Hippocampal formation (tissue), 2 donors: ENCODE data around the gene LRRC46.

Experiments
- DNase-seq, 2 donors: peaks; one replicate each; lab custom pipeline; 2025; lab: John Stamatoyannopoulos, UW

Gene LRRC46

GRCh38 chr17:47851764-47852112, 20.3 kb downstream of the LRRC46 start:
- no peak for DNase-seq

GRCh38 chr17:47852113-47852949, 20.9 kb downstream of the LRRC46 start:
- DNase-seq: no peak

- DNase-seq: no peak
Observed at GRCh38 chr17:47853616-47854015, 22.1 kb downstream of the LRRC46 start.

- DNase-seq: no peak
Observed at GRCh38 chr17:47855737-47856136, 24.3 kb downstream of the LRRC46 start.

- DNase-seq: no peak
Observed at GRCh38 chr17:47856830-47857229, 25.4 kb downstream of the LRRC46 start.

GRCh38 chr17:47857551-47858455, 26.3 kb downstream of the LRRC46 start:
- no peak for DNase-seq

GRCh38 chr17:47860386-47860785, 28.9 kb downstream of the LRRC46 start:
- DNase-seq: no peak

GRCh38 chr17:47862621-47863440, 31.4 kb downstream of the LRRC46 start:
- no peak for DNase-seq

- DNase-seq: no peak
Observed at GRCh38 chr17:47864791-47865216, 33.3 kb downstream of the LRRC46 start.

GRCh38 chr17:47866941-47867340, 35.5 kb downstream of the LRRC46 start:
- DNase-seq: no peak

- no peak for DNase-seq
Observed at GRCh38 chr17:47867813-47868533, 36.5 kb downstream of the LRRC46 start.

- no peak for DNase-seq
Observed at GRCh38 chr17:47869114-47869513, 37.6 kb downstream of the LRRC46 start.

GRCh38 chr17:47870056-47870455, 38.6 kb downstream of the LRRC46 start:
- no peak for DNase-seq

- no peak for DNase-seq
Observed at GRCh38 chr17:47871048-47871447, 39.6 kb downstream of the LRRC46 start.

- no peak for DNase-seq
Observed at GRCh38 chr17:47872019-47872650, 40.7 kb downstream of the LRRC46 start.

- DNase-seq: no peak
Observed at GRCh38 chr17:47872651-47873161, 41.2 kb downstream of the LRRC46 start.

GRCh38 chr17:47873200-47874090, 42.0 kb downstream of the LRRC46 start:
- DNase-seq: no peak

GRCh38 chr17:47875011-47875985, 43.8 kb downstream of the LRRC46 start:
- DNase-seq: no peak
